Body of pancreas (tissue), 4 donors: Measurements from ENCODE around the gene RBM20.

Source experiments
- POLR2A ChIP-seq, 3 donors: fragments of 450-650 bp; IDR thresholded peaks; one replicate each; pipeline ENCODE4 v1.6.1; 2016; ENCODE audit warnings: antibody characterized with exemption in 3 of 3, mild to moderate bottlenecking in 2 of 3
- TF ChIP-seq, protein P1 (sequence below), 7 experiments: fragments of 450-650 bp in 4 of 7; fragments of 200-600 bp in 3 of 7; sonication (generic) in 3 of 7; IDR thresholded peaks; one replicate each; pipeline ENCODE4 v1.5.1; 2016 to 2019; ENCODE audit warnings: antibody characterized with exemption in 7 of 7

DNA sequence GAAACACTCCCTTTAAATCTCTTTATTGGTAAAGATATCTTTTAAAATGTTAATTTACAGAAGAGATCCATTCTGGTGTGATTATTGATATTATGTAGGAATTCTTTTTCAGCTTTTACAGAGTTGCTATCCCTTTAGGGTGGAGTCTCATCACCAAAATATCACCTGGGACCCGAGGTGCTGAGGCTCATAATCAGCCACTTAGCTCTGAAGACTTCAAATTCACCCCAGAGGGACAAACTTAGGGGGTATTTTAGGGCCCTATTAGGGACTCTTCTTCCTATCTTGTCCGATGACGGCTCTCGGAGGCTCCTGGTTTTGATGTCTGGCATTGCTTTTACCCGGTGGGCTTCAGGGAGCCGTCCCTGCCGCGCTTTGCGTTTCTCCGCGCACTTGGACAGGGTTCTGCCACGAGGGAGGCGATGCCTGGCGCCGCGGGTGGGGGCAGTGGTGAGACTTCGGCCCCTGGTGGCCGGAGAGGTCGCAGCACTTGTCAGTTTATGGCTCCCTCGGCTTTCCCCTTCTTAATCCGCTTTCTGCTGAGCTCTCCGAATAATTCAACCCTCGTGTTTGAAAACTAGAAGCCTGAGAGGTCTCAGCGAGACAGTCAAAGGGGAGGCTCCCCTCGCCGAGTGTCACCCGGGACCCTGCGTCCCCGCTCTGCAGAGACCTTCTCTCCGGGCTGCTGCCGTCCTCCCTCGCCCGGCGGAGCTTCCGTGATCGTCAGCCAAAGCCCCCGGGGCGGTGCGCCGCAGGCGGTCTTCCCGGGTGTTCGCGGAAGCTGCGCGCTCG lies 27.8 kb downstream of the RBM20 start:
- TF ChIP-seq, protein P1, sequence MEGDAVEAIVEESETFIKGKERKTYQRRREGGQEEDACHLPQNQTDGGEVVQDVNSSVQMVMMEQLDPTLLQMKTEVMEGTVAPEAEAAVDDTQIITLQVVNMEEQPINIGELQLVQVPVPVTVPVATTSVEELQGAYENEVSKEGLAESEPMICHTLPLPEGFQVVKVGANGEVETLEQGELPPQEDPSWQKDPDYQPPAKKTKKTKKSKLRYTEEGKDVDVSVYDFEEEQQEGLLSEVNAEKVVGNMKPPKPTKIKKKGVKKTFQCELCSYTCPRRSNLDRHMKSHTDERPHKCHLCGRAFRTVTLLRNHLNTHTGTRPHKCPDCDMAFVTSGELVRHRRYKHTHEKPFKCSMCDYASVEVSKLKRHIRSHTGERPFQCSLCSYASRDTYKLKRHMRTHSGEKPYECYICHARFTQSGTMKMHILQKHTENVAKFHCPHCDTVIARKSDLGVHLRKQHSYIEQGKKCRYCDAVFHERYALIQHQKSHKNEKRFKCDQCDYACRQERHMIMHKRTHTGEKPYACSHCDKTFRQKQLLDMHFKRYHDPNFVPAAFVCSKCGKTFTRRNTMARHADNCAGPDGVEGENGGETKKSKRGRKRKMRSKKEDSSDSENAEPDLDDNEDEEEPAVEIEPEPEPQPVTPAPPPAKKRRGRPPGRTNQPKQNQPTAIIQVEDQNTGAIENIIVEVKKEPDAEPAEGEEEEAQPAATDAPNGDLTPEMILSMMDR (IDR thresholded peaks at IDR 0.05): peak; percentile 62 to 99 (median 85)
- peak in 1 of 3 donors; percentile 44 for TF ChIP-seq POLR2A (IDR thresholded peaks at IDR 0.05)
